ENCODE data around the gene BICD2.
A peak's percentile ranks its signal among the peaks of the same experiment; 100 is the strongest.
"Not testable (repeated sequence)": the region's sequence is repeated elsewhere in the genome, so short reads cannot be mapped to it uniquely, and the experiment has no call there.

BICD2 gene

DNA sequence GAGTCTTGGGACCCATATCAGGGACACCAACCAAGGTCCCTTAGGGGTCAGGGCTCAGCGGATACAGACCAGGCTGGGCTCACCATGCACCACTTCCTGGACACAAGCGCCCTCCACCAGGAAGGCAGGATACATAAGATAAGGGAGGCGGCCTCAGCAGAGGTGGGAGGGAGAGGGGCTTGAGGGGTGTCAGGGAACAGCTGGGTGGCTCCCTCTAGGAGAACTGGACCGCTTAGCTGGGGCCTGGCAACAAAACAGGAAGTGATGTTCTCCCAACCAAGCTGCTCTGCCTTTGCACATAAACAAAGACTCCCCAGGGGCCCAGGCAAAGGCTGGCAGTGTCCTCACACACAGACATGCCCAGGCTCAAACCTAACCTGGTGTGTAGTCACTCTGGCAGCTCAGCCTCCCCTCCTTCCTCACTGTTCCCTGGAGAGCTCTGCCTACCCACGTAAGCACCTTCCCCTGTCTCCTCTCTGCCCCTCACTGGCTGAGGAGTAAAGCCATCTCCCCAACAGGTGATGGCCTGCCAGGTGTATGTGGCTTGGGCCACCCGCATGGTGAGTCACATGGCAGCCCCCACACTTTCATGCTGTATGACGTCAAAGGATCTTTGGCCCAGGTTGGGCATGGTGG is 5.8 kb upstream of the BICD2 start:
- DNase-seq, result peak; percentile 43

DNA sequence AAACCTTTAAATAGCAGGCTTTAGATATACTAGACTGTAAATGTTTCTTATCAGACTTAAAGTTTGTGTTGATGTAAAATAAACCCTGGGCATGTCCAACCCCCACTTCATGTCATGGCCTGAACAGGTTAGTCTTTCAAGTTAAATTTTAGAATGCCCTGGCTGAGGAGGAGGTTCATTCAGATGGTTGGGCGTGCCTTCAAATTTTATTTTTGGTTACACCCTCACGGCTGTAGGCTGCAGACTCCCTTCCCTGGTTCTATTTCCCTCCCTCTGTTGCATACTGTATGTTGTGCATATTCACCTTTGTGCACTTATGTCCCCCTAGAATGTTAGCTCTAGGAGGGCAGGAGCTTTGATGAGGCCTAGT is 5.3 kb upstream of the BICD2 start:
- DNase-seq, result no peak

DNA sequence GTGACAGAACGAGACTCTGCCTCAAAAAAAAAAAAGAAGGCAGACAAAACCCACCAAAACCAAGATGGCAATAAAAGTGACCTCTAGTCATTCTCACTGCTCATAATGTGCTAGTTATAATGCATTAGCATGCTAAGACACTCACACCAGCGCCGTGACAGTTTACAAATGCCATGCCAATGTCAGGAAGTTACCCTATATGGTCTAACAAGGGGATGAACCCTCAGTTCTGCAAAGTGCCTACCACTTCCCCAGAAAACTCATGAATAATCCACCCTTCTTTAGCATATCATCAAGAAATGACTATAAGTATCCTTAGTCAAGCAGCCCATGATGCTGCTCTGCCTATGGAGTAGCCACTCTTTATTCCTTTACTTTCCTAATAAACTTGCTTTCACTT is 4.7 kb upstream of the BICD2 start:
- no peak for DNase-seq

DNA sequence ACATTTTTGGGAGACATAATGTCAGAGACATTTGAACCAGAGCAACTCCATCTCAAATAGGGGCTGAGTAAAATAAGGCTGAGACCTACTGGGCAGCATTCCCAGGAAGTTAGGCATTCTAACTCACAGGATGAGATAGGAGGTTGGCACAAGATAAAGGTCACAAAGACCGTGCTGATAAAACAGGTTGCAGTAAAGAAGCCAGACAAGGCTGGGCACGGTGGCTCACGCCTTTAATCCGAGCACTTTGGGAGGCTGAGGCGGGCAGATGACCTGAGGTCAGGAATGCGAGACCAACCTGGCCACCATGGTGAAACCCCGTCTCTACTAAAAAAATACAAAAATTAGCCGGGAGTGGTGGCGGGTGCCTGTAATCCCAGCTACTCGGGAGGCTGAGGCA is 4.2 kb upstream of the BICD2 start:
- not testable (repeated sequence) for DNase-seq

DNA sequence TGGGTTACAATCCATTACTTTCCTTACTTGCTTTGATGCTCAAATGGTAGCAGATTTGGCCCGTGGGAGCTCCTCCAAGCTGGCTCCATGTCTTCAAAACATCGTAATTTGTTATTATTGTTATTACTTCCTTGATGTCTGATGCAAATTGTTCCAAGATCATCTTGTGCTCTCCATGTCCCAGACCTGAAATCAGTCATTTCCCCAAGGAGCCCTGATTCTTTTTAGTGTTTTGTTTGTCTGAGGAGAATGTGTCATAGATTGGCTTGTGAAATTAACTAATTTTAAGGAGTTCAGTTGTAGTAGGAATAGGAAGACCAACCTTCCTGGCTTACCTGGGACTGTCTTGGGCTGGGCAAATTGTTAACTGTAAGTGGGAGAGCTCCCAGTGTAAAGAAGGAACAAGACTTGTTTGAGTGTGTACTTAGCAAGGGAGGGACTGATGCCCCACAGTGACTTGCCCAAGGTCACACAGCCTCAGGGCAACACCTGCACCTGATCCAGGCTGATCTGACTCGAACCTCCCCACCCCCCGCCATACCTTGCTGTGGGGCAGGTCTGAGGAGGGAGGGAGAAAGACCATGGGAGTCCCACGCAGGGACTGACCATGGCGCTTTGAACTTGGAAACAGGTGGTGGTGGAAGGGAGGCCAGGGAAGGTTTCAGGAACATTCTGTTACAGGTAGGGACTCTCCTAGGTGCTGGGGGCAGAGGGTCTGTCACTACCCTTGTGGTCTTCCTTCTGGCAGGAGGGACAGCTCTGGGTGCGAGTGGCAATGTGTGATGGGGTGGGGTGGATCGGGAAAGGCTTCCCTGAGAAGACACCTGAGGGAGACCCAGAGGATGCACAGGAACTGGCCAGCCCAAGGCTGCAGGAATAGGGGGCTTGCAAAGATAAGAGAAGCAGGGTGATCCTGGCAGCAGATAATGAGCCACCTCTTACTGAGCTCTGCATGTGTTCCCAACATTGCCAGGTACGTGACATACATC is 2.7 kb upstream of the BICD2 start:
- no peak for DNase-seq

DNA sequence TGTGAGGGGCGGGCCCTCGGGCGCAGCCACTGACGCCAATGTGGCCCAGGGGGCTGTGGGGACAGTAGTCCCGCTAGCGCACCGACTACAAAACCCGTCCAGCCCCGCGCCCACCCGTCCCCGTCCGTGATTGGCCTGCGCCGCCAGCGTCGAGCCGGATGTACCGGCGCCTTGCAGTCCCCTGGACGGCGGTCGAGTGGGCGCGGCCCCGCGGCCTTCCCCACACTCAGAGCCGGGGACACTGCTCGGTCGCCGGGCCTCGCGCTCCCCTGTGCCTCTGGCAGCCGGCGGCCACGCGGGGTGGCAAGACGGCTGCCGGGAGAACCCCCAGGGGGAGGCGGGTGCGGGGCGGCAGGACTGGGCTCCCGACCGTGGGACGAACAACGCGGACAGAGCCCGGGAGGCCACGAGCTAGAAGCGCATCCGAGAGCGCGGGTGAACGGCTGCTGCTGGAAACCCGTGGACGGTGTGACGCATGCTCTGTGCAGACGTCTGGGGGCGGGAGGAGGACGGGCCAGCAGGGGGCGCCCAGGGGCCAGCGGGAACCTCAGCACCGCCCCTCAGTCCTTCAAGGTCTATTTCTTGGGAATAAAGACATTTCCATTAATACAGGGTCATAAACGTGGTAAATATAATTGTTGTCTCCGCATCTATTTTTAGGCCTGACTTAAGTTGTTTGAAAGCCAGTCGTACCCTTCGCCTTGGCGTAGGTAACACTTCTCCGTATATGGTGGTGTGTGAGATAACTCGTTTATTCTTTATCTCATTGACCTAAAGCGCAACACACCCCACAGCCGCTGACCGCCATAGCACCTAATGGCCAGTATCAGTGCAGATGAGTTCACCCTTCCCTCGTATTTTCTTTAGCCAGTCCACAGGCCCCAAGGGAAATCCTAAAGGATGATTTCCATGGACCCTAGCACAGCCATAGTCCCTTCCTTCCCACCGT is 629 bp upstream of the BICD2 start:
- peak; percentile 96 for DNase-seq

DNA sequence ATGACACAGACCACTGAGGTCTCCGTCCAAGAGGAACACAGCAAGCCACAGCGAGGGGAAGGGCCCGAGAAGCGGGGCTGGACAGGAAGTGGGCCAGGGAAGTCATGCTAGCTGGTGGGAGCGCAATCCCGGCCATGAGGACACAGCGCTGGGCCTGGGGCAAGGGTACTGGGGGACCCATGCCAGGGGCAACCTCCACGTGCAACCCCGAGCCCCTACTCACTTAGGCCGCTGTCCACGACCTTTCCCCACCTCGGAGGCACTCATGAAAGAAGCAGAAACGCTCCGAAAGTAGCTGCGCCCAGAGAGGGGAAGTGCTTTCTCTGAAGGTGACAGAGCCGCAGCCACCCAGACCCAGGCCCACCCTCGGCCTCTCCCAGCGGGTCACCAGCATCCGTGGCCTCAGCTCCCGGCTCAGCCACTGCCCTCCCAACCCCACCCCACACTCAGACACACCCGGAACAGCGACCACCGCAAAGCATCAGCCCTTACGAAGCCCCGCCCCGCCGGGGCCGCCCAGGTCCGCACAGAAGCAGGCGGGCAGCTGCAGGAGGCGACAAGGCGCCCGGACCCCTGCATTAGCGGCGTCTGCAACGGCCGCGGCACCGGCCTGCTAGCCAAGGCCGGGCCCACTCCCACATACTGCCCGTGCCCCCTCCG is 782 bp downstream of the BICD2 start:
- DNase-seq, result no peak

DNA sequence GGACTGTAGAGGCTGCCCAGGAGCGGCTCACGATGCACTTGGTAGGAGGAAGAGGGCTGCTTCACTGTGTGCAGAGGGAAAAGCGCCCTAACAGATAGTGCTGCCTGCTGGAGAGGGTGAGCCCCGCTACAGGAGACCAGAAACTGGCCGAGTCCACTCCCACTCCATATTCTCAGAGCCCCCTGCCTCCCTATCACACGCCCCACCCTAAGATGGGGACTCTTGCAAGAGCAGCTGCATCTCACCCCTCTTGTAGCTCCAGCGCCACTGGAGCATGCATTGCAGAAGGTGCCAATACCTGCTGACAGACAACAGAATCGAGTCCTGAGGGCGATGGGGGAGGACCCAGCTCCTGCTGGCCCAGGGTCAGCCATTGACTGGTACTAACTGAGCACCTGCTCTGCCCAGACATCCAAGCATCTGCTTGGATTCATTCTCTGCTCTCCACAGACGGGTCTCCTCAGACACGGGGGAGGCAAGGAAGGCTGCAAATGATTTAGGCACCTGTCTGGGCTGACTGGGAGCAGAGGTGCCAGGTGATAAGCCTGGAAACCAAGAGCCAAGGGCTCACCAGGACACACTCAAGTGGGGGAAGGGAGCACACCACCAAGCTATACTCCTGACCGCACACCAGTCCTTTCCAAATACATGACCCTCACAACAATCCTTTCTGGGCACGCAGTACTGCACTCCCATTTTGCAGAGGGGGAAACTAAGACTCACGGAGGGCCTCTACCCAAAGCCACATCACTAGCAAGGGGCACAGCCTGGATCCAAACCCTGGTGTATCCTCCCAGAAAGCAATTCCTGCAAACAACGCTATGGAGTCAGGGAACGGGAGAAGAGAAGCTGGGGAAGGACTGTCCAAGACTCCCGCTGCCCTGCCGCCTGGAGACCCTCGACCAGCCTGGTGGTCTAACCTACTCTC is 1.6 kb downstream of the BICD2 start:
- DNase-seq, result no peak

DNA sequence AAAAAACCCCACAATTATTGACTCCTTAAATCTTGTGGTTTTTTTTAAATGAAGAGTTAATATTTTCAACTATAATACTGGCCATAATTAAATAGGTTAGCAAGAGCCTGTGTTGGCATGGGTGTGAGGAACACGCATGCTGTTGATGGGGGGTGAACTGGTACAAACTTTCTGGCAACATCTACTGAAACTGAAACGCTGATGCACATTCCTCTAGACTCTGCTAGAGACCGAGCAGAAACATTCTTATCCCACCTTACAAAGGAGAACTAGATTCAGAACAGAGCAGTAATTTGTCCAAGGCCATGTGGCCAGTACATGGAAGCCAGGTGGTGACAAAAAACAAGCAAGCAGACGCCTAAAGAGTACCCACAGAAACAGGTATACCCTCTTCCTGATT is 2.4 kb downstream of the BICD2 start:
- no peak for DNase-seq

DNA sequence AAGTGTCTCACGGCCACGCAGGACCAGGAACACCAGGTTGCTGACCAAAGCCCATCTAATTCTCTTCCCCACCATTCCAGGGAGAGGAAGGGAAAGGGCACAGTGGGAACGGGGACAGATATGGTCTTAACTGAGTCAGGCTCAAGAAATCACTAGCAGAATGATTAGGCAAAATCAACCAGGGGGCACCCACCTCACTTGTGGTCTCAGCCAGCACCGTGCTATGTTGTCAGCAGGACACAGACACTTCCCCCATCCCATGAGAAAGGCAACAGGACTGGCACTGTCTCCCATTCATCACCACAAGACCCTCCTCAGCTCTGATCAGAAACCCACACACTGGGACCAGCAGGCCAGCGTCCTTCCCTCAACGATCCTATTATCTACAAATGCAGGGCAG is 2.9 kb downstream of the BICD2 start:
- no peak for DNase-seq

DNA sequence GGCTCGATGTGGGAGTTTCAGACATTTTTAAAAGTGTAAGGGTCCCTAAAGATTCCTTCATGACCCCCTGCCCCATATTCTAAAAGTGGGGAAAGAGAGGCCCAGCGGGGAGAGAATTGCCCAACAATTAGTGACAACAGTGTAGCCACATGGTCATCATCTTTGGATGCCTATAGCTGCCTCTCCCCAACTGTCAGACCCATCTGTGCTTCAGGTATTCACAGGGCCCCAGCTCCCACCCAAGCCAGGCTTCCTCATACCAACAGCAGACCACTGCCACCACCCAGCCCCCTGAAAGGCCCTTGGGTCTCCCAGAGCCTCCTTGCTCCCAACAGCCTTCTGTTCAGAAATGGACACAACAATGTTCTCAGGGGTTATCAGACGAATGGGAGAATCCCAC is 4.1 kb downstream of the BICD2 start:
- DNase-seq, result no peak

DNA sequence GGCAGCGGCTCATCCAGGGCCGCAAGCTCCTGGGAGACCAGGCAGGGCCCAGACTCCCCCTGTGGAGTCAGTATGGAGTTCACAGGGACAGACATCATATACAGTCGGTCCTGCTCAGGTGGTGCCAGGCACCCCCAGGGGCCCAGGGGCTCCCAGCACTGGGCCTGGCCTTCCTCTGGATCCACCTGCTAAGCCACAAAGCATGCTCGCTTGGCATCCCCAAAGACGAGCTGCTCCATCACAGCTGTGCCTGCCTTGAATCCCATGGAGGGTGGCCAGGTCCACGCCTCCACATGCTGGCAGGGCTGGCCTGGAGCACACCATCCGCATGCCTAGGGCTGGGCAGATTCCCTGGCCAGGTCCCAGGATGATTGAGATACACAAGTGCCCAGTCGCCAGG is 4.6 kb downstream of the BICD2 start:
- no peak for DNase-seq

DNA sequence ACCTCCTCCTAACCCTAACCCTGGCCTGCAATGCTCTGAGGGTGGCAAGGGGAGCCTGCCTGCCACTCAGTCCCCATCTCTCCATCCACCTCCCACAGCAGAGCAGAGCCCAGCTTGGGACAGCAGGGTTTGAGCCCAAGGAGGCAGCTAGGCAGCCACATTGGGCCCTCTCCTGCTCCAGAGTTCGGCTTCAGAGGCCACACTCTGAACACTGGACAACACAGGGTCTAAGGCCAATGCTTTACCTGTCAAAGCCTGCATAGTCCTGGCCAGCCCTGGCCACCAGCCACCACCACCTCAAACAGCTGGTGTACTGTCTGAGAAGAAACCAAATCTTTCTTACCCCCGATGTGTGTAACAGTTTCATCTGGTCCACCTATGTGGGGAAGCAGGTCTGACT is 5.2 kb downstream of the BICD2 start:
- no peak for DNase-seq

DNA sequence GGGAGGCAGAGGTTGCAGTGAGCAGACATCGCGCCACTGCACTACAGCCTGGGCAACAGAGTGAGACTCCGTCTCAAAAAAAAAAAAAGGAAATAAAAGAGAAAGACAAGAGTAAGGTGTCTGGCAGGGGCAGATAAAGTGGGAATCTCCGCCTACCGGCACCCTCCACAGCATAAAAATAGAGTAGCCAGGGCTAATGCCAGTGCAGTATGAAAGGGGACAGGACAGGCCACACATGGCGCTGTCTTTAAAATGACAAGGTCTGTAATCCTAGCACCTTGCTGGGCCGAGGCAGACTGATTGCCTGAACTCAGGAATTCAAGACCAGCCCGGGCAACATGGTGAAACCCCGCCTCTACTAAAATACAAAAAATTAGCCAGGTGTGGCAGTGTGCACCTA is 7.8 kb downstream of the BICD2 start:
- DNase-seq, result no peak

DNA sequence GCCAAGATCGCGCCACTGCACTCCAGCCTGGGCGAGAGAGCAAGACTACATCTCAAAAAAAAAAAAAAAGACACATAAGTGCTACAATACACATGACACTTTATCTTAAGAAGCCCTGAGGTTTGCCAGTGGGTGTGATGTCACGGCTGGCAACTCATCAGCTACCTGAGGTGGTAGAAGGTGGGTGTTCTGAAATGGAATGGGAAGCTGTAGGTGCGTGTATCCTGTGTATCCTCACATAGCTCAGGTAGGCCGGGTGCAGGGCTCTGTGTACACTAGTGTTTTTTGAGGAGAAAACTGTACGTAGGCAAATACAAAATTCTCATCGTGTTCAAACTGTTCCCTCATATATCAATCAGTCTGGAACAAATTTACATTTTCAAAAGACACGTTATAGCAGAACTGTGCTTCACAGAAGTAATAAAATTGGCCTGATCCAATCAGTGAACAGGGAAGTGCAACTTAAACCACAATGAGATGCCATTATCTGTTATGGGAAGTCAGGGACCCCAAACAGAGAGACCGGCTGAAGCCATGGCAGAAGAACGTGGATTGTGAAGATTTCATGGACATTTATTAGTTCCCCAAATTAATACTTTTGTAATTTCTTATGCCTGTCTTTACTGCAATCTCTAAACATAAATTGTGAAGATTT is 10.4 kb downstream of the BICD2 start:
- no peak for DNase-seq

DNA sequence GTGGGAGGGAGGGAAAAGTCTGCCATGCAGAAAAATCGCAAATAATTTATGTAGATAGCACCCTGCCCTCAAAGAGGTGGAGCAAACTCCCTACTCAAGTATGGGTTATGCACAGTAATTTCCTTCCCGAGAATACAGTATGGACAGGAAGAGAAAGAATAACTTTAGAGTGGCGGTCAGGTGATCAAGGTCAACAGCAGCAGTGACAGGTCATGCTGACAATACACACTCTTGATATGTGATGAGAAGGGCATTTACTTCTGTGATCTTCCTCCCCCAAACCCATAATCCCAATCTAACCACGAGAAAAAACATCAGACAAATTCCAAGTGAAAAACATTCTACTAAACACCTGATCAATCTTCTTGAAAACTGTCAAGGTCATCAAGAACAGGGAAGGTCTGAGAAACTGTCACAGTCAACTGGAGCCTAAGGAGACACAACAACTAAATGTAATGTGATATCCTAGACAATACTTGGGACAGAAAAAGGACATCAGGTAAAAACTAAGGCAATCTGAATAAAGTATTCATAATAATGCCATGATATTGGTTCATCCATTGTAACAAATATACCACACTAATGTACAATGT is 11.7 kb downstream of the BICD2 start:
- DNase-seq, result no peak

DNA sequence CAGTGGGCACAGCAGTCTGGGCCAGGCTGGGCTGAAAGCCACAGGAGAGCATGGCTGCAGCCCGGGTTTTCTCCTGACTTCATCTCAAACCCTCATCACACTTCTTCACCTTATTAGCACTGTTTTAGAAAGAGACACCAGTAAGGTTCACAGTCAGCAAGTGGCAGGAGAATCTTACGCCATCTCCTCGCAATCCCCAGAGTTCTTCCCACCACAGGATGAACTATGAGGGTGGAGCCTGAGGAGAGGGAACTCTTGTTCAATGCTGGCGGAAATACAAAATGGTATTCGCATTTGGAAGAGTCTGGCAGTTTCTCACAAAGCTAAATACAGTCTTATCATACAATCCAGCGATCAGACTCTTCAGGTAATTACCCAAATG is 14.7 kb downstream of the BICD2 start:
- no peak for DNase-seq

DNA sequence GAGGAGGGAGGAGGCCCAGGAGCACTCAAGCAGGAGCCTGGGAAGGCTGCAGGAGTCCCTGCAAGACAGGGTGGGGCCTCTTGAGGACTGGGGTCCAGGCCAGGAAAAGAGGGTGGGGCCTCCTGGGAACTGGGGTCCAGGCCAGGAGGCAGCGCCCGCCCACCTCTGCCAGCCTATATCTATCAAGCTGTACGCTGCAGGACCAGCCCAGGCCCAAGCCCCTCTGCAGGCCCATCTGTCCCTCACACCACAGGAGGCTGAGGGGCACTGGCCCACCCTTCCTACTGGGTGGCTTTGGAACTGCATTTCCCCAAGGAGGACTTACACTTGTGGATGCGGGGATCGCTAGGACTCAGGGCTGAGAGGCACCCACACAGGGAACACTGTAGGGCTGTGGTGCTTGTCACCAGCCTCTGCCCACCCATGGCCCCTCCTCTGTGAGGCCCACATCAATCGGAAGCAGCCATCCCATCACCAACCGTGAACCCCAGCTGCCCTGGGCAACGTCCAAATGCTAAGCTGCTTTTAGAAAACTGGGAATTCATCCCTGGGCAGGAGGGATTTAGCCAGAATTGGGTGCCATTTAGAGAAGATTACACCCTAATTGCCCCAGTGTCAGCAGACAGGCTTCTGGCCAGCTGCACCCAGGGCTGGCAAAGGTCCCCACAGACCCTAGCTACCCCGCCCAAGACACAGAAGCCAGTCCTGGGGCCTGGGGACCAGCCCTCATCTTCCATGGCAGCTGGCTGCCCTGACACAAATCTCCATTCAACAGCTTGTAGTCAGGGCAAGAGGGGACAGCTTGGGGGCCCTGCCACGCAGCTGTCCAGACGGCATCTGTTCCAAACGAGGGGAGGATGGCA is 15.3 kb downstream of the BICD2 start:
- DNase-seq, result no peak

DNA sequence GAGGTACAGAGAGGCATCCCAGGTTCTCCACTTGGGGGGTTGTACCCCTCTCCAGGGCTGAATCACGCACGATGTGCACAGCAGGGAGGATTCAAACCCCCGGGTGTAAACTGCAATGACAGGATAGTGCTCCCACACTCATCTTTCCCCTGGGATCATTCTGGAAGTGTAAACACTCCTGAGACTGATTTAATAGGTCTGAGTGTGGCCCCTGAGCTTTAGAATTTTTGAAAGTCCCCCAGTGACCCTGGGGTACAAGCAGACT is 16.5 kb downstream of the BICD2 start:
- DNase-seq, result no peak
